Measurements from ENCODE around the gene PLPP2.

DNA sequence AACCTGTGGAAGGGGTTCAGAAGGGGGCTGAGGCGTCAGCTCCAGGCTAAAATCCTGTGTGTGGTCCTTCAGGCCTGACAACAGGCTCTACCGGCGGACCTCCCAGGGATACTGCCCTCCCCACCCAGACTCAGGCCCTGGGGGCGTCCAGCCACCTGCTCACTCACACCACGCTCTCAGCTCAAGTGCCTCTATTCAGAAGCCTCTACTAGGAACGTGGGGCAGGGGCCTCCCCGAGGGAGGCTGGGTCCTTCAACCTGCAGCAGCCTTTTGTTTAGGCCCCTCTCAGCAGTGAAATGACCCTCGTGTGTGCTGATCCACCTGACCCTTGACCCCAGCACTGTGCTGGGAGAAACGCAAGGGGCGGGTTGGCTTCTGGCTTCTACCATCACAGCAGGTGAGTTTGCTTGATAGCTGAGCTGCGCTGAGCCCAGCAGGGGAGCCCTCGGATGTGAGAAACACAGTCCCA is 10.6 kb downstream of the PLPP2 start:
- TF ChIP-seq, protein P1, sequence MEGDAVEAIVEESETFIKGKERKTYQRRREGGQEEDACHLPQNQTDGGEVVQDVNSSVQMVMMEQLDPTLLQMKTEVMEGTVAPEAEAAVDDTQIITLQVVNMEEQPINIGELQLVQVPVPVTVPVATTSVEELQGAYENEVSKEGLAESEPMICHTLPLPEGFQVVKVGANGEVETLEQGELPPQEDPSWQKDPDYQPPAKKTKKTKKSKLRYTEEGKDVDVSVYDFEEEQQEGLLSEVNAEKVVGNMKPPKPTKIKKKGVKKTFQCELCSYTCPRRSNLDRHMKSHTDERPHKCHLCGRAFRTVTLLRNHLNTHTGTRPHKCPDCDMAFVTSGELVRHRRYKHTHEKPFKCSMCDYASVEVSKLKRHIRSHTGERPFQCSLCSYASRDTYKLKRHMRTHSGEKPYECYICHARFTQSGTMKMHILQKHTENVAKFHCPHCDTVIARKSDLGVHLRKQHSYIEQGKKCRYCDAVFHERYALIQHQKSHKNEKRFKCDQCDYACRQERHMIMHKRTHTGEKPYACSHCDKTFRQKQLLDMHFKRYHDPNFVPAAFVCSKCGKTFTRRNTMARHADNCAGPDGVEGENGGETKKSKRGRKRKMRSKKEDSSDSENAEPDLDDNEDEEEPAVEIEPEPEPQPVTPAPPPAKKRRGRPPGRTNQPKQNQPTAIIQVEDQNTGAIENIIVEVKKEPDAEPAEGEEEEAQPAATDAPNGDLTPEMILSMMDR (conservative IDR thresholded peaks at IDR 0.05) = no peak
- no peak for TF ChIP-seq EZH2 (IDR thresholded peaks at IDR 0.05; ENCODE audit: low read depth)

All from PC-9 (cell line).